Measurements from ENCODE around the gene KRTAP4-11.

The KRTAP4-11 gene

DNA sequence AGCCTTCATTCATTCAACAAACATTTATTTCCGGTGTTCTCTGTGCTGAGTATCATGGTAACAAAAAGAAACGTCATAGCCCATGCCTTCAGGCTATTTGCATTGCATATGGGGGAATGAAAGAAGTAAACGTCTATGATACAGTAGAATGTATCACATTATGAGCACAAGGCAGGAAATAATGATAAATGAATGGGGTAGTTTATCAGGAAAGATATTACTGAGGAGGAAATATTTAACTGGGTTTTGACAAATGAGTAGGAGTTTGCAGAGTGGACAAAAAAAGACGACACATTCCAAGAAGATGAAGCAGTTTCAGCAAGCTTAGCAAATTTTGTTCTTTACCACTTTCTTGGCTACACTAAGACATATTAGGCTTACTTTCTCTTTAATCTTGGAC is 35.5 kb downstream of the KRTAP4-11 start:
- no peak for TF ChIP-seq CTCF (IDR thresholded peaks at IDR 0.05; ENCODE audit: insufficient read depth, low read length, missing control alignments)
- CTCF ChIA-PET: no interaction called here
- no peak for DNase-seq (ENCODE audit: low read depth, low spot score)
- H3K4me3 ChIP-seq (ENCODE audit: low read depth, low read length): no peak overlapping the region
- POLR2A ChIA-PET: no interaction called here

GRCh38 chr17:41076788-41077187 is 41.4 kb downstream of the KRTAP4-11 start:
- DNase-seq (ENCODE audit: low read depth, low spot score): no peak
- ChIA-PET CTCF (no interaction called here), POLR2A (no interaction called here)
- TF ChIP-seq CTCF (IDR thresholded peaks at IDR 0.05; ENCODE audit: insufficient read depth, low read length, missing control alignments): no peak
- no peak overlapping the region for H3K4me3 ChIP-seq (ENCODE audit: low read depth, low read length)

DNA sequence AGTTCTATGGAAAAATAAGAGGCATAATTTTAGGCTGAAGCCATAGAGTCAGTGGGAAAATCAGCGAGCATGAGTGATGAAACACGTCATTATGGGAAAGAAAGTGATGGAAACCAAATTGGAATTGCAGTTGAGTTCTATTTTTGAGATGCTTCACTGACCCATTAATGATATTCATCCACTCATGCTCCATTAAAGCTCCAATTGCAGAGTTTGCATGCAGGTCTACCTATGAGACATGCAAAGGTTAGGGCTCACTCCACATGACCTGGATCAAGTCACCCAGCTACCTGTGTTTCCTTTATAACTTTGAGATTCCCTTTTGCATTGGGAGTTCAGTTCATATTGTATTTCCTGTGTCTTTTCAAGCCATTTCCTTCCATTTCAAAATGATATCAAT is 44.5 kb downstream of the KRTAP4-11 start:
- TF ChIP-seq CTCF (IDR thresholded peaks at IDR 0.05; ENCODE audit: insufficient read depth, low read length, missing control alignments): no peak
- CTCF ChIA-PET: interaction anchor here (1.3 to 1.6 kb wide), 2 partner anchors 475 to 593 kb away, joined by 3 to 6 read pairs; no protein-coding TSS in a partner anchor
- POLR2A ChIA-PET: no interaction called here
- DNase-seq (ENCODE audit: low read depth, low spot score): no peak
- no peak overlapping the region for H3K4me3 ChIP-seq (ENCODE audit: low read depth, low read length)

- POLR2A ChIA-PET: no interaction called here
These were observed 46.4 kb downstream of the KRTAP4-11 start for GRCh38 chr17:41071606-41072360.

GRCh38 chr17:41069031-41069430 is 49.1 kb downstream of the KRTAP4-11 start:
- no peak overlapping the region for H3K4me3 ChIP-seq (ENCODE audit: low read depth, low read length)

More at GRCh38 chr17:41071606-41072360, 46.4 kb downstream of the KRTAP4-11 start:
- CTCF ChIA-PET: interaction anchor here (2.0 kb wide), 1 partner anchor 477 kb away, joined by 10 read pairs; no protein-coding TSS in a partner anchor
- no peak for TF ChIP-seq CTCF (IDR thresholded peaks at IDR 0.05; ENCODE audit: insufficient read depth, low read length, missing control alignments)
- H3K4me3 ChIP-seq (ENCODE audit: low read depth, low read length): no peak overlapping the region
- DNase-seq (ENCODE audit: low read depth, low spot score): no peak

More at GRCh38 chr17:41069031-41069430, 49.1 kb downstream of the KRTAP4-11 start:
- ChIA-PET CTCF (no interaction called here), POLR2A (no interaction called here)
- DNase-seq (ENCODE audit: low read depth, low spot score): no peak
- no peak for TF ChIP-seq CTCF (IDR thresholded peaks at IDR 0.05; ENCODE audit: insufficient read depth, low read length, missing control alignments)

Data from AG04449 (cell line).